ENCODE measurements around the gene ZNF507. TPM values are rescaled to one million over a fixed set of nuclear protein-coding genes. Genes with fewer than 3 reads are reported as not detected.

ZNF507 gene
- total and polyA plus RNA-seq, 2 of the 8 experiments (the other 6 are each of a cell fraction or from before 2014, with no cell fraction given): 8.6 to 28.8 TPM

DNA sequence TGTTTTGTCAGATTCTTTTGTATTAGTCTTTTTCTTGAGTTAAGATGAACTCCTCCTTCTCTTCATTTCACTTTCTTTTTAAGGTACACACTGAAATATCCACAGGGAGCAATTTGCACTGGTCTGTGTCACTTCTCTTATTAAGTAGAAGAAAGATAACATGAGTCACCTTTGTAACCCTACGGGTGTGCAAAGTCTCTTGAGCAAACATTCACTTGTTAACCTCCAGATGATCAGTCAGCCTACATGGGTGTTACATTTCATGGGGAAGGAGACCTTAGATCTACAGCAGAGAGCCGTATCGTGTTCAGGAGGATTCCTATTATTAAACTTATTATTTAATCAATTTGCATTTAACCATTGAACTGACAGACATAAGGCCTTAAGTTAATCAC is 5.1 kb downstream of the ZNF507 start:
- Histone ChIP-seq H3K23ac (ENCODE audit: insufficient read length) (no peak overlapping the region), H3K79me2 (ENCODE audit: control insufficient read depth in 1 of 2, insufficient read depth in 2 of 2, low read length in 2 of 2) (peaks cover 9 to 64% of the 10 kb centered on the region in 2 experiments), H2BK120ac (replicated peaks; ENCODE audit: low read depth, low read length) (no peak overlapping the region), H3K27ac (ENCODE audit: low read depth, low read length) (no peak overlapping the region), H3K4ac (replicated peaks; ENCODE audit: insufficient read length, low read depth, low read length) (no peak overlapping the region), H3K4me2 (ENCODE audit: insufficient read depth in 1 of 2, low read depth in 2 of 2, low read length in 2 of 2) (no peak overlapping the region), H4K20me1 (replicated peaks in 1 of 2; ENCODE audit: control insufficient read depth in 1 of 2, insufficient read depth in 2 of 2, low read length in 2 of 2) (peaks cover 0 to 3% of the 10 kb centered on the region in 2 experiments), H2BK12ac (ENCODE audit: low read depth, low read length) (no peak overlapping the region), H4K5ac (ENCODE audit: insufficient read length, low read depth, low read length) (no peak overlapping the region), H3K27me3 (replicated peaks in 1 of 4; ENCODE audit: control insufficient read depth in 3 of 4, extremely low read depth in 1 of 4, insufficient read depth in 3 of 4, low read length in 3 of 4) (no peaks in the 10 kb centered on the region), H4K91ac (replicated peaks; ENCODE audit: insufficient read length, low read length) (no peak overlapping the region), H3K9me3 (ENCODE audit: insufficient read depth in 2 of 2, low read depth in 1 of 2, low read length in 1 of 2) (no peaks in the 10 kb centered on the region), H3K4me1 (replicated peaks in 1 of 4; ENCODE audit: control insufficient read depth in 3 of 4, insufficient read depth in 4 of 4, low read length in 3 of 4) (no peaks in the 10 kb centered on the region; a peak in 1 of 7 replicates), H3K9ac (replicated peaks in 1 of 4; ENCODE audit: extremely low read depth in 1 of 4, low read depth in 3 of 4, low read length in 3 of 4) (no peak overlapping the region), H2BK15ac (ENCODE audit: low read length) (no peak overlapping the region), H2BK20ac (ENCODE audit: low read length) (no peak overlapping the region), H3K14ac (ENCODE audit: insufficient read length) (no peak overlapping the region), H3K56ac (replicated peaks; ENCODE audit: insufficient read length, low read depth, low read length) (no peak overlapping the region), H4K8ac (ENCODE audit: extremely low read depth, insufficient read depth, low read length) (no peak overlapping the region), H3K36me3 (ENCODE audit: control insufficient read depth in 2 of 4, insufficient read depth in 4 of 4, low read length in 3 of 4) (peaks cover 21 to 55% (median 36%) of the 10 kb centered on the region in 4 experiments), H2BK5ac (ENCODE audit: low read depth, low read length) (no peak overlapping the region), H2AFZ (ENCODE audit: low read length) (no peak overlapping the region), H3K23me2 (ENCODE audit: low read depth, low read length) (no peaks in the 10 kb centered on the region; the same call in 1 of the 2 replicates), H2AK5ac (ENCODE audit: low read depth, low read length) (no peak overlapping the region), H3K18ac (ENCODE audit: extremely low read depth, low read length) (no peak overlapping the region), H3K79me1 (ENCODE audit: low read depth, low read length) (peaks cover 2% of the 10 kb centered on the region; the same call in 1 of the 2 replicates), H3K4me3 (ENCODE audit: extremely low read depth in 1 of 4, insufficient read depth in 2 of 4, low read depth in 3 of 4, low read length in 4 of 4) (no peak overlapping the region)
- ChIA-PET CTCF (ENCODE audit: partially characterized antibody) (interaction anchor here (0.7 to 3.2 kb wide), 3 partner anchors 11 to 219 kb away, joined by 3 to 12 read pairs (median 7); no protein-coding TSS in a partner anchor), POLR2A (ENCODE audit: partially characterized antibody) (interaction anchor here (0.6 to 1.1 kb wide), 3 partner anchors 9 to 1408 kb away, joined by 3 to 4 read pairs (median 3); no protein-coding TSS in a partner anchor)
- DNase-seq (ENCODE audit: low read depth in 1 of 2, low spot score in 2 of 2) (no peak), FAIRE-seq (no peak)
- 96% methylated on average over 3 of the region's 3 CpGs; no CpG with 5 or more reads in 1 of the 2 experiments for WGBS, 2 experiments (ENCODE audit: extremely low coverage in 1 of 2, insufficient coverage in 1 of 2, insufficient read length in 1 of 2, insufficient replicate concordance in 2 of 2, low coverage in 1 of 2, low lambda C conversion rate in 2 of 2, missing lambda C conversion rate in 1 of 2)
- TF ChIP-seq POLR2A (IDR thresholded peaks at IDR 0.05; ENCODE audit: control extremely low read depth in 1 of 2, low read depth in 2 of 2, low read length in 2 of 2) (no peak), CBX5 (IDR thresholded peaks at IDR 0.05; ENCODE audit: low read depth, low read length) (no peak), CEBPB (IDR thresholded peaks at IDR 0.05; ENCODE audit: low read depth, low read length) (no peak), EP300 (IDR thresholded peaks at IDR 0.05; ENCODE audit: borderline replicate concordance in 1 of 2, low read depth in 2 of 2, low read length in 2 of 2) (no peak), KDM1A (IDR thresholded peaks at IDR 0.05; ENCODE audit: borderline replicate concordance, low read length) (no peak), NANOG (IDR thresholded peaks at IDR 0.05; ENCODE audit: insufficient read depth, low read depth, low read length, poor library complexity, severe bottlenecking) (no peak), RFX5 (IDR thresholded peaks at IDR 0.05; ENCODE audit: borderline replicate concordance, low read depth, low read length) (no peak)
